GM19240 (cell line): ENCODE measurements around the gene CADPS.
"Not testable (repeated sequence)": the region's sequence is repeated elsewhere in the genome, so short reads cannot be mapped to it uniquely, and the experiment has no call there.

Source experiments
- DNase-seq: peaks from one replicate; pipeline ENCODE4 v3.0.0; 2011; ENCODE audit warnings: low spot score; ENCODE audit not compliant: insufficient read length

CADPS gene

DNA sequence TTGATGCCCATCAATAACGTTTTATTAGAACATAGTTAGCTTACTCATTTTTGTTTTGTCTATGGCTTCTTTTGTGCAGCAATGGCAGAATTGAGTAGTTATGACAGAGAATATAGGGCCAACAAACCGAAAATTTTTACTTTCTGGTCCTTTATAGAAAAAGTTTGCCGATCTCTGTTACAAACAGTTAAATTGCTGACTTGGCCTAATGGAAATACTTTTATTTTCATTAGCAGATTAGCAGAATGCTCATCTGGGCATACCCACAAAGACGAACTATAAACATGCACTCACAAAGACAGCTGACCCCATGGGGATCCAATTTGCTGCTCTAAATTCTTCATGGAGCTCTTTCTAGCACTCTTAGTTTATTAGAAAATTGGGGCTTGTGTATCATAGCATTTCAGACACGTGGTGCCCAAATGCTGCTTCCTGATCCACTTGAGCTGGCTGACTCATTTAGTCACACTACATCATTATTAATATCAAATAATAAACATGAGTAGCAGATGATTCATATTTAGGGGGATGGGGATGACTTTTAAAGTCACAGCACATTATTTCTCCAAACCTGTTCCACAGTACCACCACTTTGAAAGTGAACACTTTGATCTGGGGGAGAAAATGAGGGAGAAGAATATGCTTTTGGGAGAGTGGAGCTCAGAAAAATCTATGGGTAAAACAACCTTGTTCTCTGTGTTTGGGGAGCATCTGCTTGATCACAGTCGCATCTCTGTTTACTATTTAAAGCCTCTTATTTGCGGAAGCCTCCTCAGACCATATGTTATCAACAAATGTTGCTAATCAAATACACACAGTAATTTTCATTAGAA is 273.8 kb downstream of the CADPS start:
- no peak for DNase-seq

DNA sequence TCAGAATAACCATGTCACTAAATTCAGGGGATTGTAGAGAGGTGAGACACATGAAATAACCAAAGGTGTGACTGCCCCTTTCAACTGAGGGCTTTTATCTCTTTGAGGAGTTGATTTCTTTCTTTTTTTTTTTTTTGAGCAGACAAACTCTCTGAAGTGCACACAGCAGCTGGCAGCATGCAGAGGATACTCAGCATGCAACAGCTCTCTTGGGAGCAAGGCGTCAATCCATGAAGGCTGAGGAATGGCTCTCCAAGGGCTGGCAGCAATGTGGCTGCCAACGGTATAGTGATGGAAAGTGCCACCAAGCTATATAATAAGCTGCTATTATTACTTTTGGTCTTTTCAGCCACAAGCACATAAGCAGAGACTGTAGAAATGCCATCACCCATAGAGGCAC is 275.2 kb downstream of the CADPS start:
- no peak for DNase-seq

DNA sequence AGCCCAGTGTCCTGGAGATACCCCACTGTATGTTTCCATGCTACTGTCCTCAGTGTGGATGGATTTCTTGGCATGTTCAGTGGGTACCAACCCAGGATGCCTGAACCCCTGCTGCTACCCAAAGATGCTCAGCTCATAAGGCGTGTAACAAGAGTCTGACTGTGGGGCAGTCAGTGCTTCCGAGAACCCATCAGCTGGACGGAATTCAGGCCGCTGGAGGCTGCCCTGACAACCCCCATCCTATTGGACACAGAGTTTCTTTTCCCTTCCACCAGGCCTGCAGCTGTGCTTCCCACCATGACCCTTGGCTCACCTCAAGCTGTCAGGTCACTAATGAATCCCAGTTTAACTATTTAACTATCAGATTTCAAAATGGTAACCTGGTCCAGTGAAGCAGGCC is 277.7 kb downstream of the CADPS start:
- DNase-seq: no peak

DNA sequence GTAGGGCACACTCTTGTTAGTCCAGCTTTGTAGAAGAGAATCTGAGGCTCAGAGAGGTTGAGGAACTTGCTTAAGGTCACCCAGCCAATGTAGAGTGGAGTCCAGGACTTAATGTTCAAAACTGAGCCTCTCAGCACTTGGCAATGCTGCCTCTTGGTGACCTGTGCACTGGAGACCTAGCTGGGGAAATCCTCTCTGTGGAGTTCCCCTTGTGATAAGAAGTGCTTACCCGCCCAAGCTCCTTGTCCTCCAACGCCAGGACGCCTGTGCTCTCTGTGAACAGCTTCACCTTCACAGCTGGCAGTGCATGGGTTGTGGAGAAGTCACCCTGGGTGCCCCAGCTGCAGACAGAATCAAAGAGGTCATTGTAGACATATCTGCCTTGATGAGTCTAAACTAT is 282.8 kb downstream of the CADPS start:
- no peak for DNase-seq

DNA sequence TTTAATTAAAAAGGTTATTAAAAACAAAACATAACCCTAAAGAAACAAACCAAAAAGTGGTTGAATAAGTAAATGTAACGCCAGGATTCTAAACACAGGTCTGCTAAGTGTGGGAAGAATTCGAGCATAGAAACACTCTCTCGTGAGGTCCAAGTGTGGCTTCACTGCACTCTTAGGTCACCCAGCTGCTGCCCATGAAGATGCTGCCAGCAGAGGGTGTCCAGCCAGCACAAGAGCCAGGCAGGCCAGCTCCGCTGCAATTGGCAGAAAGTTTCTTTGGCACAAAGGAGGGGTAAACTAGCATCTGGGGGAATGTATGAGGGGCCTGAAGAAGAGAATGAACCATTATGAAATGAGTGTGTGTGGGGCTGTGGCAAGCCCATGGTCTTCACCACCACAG is 286.1 kb downstream of the CADPS start:
- DNase-seq: no peak

DNA sequence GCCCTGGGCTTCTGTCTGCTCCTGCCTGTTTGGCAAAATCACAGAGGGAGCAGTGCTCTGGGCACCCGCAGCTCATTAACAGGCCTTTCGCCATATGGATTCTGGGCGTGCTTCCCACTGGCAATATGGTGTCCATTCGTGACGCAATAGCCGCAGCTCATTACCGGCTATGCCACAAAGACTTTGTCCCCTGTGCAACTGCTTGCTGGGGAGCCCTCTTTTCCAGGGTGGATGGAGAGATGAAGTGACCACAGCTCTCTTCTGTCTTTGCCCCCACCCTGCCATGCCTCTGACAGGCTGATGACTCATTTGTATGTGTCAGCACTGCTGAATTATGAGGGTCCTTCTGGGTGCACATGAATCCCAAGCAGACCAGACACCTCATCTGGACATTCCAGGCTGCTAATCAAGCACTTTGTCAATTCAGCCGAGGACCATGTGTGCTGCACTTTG is 287.6 kb downstream of the CADPS start:
- DNase-seq: no peak

DNA sequence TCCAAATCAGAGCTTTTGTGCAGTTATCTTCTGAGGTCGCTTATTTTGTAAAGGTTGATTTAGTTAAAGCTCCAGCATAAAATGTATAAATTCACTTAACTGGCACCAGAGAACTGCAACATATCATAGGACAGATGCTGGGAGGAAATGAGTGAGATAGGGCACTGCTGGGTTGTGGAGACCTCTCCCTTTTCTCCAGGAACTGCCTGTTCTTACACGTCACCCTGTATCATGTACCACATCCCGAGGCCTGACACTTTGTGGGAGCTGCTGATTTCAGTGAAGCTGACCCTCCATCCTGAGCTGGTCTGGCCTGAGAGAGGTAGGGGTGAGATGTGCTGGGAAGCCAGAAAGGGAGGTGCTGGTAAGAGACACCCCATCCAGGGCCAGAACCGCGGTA is 288.0 kb downstream of the CADPS start:
- DNase-seq: no peak

DNA sequence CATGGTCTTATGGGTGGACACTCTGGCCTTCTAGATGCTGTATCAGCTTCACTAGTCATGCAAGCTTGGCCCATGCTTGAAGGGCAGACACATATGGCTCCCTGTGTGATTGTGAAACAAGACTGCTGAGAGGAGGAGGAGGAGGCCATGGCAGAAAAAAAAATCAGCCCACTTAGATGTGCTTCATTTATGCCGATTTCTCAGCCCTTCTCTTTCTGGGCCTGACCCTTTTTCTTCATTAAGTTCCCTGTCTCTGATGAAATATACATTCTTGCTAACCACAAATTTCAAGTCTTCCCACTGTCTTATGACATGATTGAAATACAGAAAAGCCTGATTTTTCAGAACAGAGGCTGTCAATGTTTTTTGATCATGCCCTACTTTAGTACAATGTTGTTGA is 288.9 kb downstream of the CADPS start:
- no peak for DNase-seq

DNA sequence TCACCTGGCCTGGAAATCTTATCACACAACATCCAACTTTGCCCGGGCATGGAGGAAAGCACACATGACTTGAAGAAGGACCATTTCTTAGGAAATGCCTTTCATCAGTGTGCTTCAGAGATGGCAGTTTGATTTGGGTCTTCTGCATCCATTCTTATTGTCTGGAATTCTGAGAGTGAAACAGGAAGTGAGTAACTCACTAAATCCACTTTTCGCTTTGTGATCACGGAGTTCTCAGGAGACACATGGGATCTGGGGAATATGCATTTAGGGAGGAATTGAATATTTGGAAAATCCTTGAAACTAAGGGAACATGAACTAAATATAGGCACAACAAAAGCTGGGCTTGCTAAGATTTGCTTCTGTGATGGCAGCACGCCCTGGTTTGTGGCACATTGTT is 289.4 kb downstream of the CADPS start:
- no peak for DNase-seq

DNA sequence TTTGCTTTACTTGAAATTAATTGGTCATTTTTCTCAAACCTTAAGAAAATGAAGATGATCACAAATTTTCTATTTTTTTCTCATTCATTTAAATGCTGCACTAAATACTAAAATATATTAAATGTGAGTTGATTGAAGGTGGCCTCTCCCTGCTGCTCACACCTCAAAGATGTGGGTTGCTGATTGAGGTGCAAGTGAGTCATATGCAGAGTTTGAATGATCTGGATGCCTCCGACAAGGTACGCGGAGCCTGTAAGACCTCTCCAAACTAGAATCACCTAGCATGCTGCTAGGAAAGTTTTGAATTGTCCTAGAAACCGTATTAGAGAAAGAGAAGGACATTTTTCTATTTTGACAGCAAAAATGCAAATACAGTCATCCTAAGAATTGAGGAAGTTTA is 290.6 kb downstream of the CADPS start:
- no peak for DNase-seq

DNA sequence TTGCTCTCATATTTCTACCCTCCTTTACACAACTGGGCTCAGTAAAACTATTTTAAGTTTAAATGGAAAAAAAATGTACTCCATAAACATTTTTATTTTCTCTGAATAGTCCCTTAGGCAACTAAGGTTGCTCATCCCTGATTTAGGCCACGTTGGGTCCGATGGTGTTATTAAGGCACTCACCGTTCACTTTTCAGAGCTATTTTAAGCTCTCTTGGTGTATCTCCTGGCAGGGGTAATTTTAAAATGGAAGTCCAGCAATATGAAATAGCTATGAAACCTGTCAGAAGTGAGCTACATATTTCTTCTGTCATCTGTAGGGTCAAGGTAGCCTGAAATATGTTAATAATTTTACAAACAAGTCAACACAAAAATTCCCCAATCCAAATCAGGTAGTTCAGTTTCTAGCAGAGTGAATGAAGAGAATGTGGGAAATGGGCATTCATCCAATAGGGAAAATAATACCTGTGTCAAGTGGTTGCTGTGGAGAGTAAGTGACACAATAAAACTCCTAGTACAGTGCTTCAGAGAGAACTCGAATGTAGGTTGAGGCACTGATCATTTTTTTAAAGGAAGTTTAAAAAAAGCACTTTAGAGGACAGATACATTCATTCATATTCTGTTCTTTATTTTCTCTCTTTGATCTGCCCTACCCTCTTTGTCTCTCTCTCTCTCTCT is 292.6 kb downstream of the CADPS start:
- DNase-seq: no peak

DNA sequence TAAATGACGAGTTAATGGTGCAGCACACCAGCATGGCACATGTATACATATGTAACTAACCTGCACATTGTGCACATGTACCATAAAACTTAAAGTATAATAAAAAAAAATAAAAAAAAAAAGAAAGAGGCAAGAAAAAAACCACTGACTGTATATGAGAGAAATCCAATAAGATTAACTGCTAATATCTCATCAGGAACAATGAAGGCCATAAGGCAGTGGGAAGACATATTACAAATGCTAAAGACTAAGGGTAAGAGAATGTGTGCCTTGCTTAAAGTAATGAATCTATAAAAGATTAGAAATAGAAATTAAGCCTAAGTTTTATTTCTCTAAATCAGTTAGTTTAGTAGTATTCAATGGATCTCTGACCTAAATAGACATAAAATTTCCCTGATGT is 294.7 kb downstream of the CADPS start:
- DNase-seq: not testable (repeated sequence)

DNA sequence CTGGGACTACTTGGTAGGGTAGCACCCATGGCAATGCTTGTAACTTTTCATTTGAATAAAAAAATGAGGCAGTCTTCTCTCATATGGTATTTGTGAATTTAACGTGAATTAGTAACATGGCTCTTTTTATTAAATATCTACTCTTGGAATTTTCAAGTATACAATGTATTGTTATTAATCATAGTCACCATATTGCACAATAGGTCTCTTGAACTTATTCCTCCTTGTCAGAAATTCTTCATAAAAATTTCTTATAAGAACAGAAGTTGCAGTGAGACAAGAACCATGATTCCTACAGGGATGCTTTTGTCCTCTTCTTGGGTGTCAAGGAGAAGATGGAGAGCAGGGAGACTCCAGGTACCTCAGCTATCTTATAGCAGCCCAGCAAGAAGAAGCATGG is 298.1 kb downstream of the CADPS start:
- DNase-seq: no peak

DNA sequence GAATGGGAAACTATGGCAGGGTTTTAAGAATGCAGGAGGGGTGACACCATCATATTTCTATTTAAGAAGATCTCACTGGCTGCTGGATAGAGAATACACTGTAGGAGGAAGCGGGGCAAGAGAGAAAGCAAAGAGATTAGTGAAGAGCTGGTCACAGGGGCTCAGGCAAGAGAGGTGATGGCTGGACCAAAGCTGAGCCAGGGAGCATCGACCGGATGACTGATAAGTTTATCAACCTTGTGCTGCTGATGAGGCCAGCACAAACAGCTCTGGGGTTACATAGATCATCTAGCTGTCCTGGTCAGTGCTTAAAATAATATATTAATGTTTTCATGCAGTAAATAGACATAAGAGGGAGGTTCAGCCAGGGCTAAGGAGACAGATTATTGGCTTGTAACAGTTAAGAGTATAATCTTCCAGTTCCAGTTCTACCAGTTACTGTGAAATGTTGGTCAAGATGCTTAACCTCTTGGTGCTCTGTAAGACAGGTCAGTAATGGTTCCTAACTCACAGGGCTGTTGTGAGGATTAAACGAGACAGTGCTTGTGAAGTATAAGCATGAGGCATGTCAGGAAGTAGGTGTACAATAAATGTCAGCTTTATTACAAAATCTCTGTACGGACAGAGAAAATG is 300.8 kb downstream of the CADPS start:
- no peak for DNase-seq

DNA sequence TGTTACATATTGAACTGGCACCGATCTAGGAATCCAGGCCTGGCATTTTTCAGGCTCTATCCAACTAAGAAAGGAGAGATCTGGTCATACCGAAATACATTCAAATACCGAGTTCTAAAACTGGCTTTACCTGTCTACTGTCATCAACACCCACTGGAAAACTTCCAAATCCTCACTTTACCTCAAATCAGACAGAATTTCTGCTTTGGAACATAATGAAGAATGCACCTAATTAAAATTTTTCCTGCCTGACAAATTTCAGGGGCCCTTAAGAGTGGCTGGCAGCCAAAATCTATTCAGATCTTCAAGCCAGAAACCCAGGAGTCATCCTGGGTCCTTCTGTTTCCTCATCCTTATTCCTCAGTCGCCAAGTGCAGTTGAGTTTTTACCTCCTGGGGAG is 303.3 kb downstream of the CADPS start:
- no peak for DNase-seq

DNA sequence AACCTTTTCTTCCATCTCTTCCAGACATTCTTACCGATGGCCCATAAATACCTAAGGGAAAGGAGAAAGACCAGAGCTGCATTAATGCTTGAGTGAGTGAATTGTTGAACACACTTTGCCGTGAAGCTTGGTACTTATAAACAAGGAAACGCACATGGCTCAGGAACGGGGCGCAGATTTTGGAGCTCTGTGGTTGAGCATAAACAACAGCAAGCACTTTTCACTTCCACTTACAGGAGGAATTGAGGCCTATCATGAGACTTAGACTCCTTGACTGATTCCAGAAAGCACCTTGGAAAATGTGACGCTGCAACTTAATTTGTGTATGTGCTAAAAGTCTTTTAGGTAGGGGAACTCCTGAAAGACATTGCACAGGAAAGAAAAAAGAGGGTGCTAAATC is 304.3 kb downstream of the CADPS start:
- no peak for DNase-seq

DNA sequence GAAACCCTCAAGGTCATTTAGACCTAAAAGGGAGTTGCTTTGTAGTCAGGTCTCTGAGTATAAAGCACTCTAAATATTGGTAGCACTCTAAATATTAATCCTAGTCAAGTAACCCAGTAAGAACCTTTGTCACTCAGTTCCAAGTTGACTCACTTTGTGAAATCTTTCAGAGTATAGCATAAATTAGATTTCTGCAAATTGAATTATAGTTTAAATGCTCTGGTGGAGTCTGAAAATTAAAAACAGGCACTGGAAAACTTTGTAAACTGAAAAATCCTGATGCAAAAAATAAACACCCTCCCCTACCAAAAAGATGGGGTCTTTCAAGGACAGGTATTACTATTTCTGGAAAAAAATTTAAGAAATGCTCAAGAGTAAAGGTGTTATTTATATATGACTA is 305.6 kb downstream of the CADPS start:
- DNase-seq: no peak

DNA sequence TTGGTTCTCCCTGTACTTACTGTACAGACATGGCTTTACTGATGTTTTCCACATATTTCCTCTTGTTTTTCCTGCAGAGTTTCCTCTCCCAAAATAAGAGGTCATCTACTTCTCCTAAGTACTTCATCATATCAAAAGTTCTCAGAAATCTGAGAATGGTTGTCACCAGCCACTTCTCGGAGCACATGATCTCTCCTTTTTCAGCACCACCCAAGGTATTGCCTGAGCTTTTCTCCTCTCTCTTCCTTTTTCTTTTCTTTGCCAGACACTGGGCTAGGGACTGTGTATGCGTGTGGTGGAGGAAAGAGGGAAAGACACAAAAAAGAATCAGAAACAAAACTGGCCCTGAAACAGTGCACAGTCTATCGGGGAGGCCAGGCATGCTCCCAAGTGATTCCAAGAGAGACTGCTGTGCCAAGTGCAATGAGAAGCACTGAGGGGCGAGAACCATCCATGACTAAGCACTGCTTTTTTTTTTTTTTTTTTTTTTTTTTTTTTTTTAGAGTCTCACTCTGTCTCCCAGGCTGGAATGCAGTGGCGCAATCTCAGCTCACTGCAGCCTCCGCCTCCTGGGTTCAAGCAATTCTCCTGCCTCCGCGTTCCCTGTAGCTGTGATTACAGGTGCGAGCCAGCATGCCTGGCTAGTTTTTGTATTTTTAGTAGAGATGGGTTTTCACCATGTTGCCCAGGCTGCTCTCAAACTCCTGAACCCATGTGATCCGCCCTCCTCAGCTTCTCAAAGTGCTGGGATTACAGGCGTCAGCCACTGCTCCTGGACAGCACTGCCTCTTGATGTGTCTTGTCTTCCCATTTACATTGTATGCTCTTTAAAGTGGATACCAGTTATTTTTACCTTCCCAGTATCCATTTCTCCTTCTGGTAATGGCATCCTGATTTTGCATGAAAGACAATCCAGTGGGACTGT is 307.9 kb downstream of the CADPS start:
- no peak for DNase-seq

DNA sequence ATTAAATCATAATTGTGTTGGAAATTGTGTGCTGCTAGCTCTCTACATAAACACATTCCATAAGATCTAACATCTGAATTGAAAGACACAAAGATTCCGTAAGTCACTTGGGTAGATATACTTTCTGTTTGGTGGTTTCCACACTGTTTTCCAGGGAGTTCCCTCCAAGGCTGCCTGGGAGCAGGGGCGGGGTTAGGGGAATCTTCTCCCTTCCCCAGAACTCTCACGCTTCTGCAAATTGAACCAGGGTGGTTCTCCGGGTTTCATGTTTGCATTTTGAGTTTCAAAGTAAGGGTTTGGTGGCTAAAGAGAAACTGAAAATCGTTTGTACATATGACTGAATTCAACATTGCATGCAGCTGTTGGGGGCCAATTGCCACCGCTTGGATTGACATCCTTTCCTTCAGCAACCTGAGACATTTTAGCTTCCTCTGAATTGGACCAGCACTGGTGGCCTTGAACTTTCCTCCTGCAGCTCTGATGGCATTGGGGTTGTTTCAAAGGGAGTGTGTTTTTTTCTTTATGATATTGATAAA is 309.1 kb downstream of the CADPS start:
- DNase-seq: no peak

DNA sequence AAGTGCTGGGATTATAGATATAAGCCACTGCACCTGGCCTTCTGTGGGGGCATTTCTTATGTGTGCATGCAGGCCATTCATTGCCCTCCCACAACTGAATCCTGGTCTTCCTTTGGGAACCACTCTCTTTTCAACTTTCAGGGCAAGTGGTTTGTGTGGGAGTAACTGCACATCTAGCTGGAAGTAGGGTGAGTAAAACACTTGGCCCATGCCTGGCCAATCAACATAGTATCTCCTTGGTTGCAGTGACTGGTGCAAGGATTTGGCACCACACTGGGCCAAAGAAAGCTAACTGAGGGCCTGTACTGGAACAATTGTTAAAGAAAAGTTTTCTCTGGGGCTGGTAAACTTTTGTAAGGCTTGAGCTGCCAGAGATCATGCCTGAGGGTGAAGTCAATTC is 312.6 kb downstream of the CADPS start:
- DNase-seq: no peak

DNA sequence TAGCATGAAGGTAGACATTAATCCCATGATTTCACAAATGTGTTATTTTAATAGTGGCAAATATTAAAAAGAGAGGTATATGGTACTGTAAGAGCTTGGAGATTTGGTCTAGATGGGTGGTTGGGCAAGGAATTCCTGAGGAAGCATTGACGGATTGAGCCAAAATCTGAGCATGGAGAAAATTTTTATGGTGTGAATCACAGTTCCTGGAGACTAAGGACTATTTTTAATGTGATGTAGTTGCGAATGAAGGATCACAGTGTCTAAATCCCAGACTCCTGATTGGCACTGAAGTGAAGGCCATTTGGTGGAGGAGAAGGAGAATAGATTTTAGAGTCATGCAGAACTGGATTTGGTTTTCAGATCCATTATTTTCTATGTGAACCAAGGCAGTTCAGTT is 313.2 kb downstream of the CADPS start:
- no peak for DNase-seq
